Uterus (tissue), 4 donors: ENCODE measurements around the gene GLCCI1. TPM values are rescaled to one million over a fixed set of nuclear protein-coding genes. Genes with fewer than 3 reads are reported as not detected.

Source experiments
- DNase-seq, 2 donors: peaks; one replicate each; pipeline ENCODE4 v3.0.0-alpha.2; 2019 to 2020
- H3K27ac ChIP-seq, 2 donors: fragments of 200-600 bp; sonication (generic); 1 replicate in 1 of 2; 2 replicates in 1 of 2; pipeline ENCODE4 v1.5.1; 2016 to 2018
- H3K27me3 ChIP-seq, 2 donors: fragments of 200-600 bp; sonication (generic); one replicate each; pipeline ENCODE4 v1.5.1; 2018 to 2019; ENCODE audit warnings: control low read depth in 1 of 2
- H3K36me3 ChIP-seq, 2 donors: fragments of 200-600 bp; sonication (generic); one replicate each; pipeline ENCODE4 v1.5.1; 2019; ENCODE audit warnings: control low read depth in 1 of 2
- H3K4me1 ChIP-seq, 2 donors: fragments of 200-600 bp; sonication (generic); one replicate each; pipeline ENCODE4 v1.5.1; 2018 to 2019; ENCODE audit warnings: control low read depth in 1 of 2
- H3K4me3 ChIP-seq, 2 donors: fragments of 200-600 bp; sonication (generic); 1 replicate in 1 of 2; 2 replicates in 1 of 2; pipeline ENCODE4 v1.5.1; 2018 to 2019; ENCODE audit warnings: mild to moderate bottlenecking in 1 of 2
- H3K9me3 ChIP-seq, 2 donors: fragments of 200-600 bp; sonication (generic); one replicate each; pipeline ENCODE4 v1.5.1; 2019; ENCODE audit warnings: control low read depth in 1 of 2
- CTCF ChIP-seq, 4 experiments: fragments of 200-600 bp in 2 of 4; fragments of 450-650 bp in 2 of 4; sonication (generic) in 2 of 4; IDR thresholded peaks; one replicate each; pipeline ENCODE4 v1.5.1; 2016 to 2019; ENCODE audit warnings: antibody characterized with exemption in 4 of 4, mild to moderate bottlenecking in 2 of 4, moderate library complexity in 1 of 4
- POLR2A ChIP-seq, 2 donors: fragments of 450-650 bp; IDR thresholded peaks; one replicate each; pipeline ENCODE4 v1.6.1; 2016; ENCODE audit warnings: antibody characterized with exemption in 2 of 2, mild to moderate bottlenecking in 1 of 2, moderate library complexity in 1 of 2
- intact Hi-C: fragments of 100-400 bp; cut with DNase I; formaldehyde crosslinking; loops from one replicate; pipeline ENCODE4 v1.15.1; 2023; ENCODE audit warnings: low total_unique reads
- total RNA-seq, 4 donors: library from RNA; depleted of rRNA in 3 of 4; stranded (reverse); fragments of >200 nt in 3 of 4; gene quantifications; one replicate each; pipeline versions ENCODE4 v1.1.0 to v1.2.4, GENCODE V29; 2014 to 2023
- donor health status: DM: yes; HTN: yes; CAD: no.

Gene GLCCI1
- total RNA-seq, 4 donors from 2014 or later: 2.9 to 21.6 (median 9.0) TPM

DNA sequence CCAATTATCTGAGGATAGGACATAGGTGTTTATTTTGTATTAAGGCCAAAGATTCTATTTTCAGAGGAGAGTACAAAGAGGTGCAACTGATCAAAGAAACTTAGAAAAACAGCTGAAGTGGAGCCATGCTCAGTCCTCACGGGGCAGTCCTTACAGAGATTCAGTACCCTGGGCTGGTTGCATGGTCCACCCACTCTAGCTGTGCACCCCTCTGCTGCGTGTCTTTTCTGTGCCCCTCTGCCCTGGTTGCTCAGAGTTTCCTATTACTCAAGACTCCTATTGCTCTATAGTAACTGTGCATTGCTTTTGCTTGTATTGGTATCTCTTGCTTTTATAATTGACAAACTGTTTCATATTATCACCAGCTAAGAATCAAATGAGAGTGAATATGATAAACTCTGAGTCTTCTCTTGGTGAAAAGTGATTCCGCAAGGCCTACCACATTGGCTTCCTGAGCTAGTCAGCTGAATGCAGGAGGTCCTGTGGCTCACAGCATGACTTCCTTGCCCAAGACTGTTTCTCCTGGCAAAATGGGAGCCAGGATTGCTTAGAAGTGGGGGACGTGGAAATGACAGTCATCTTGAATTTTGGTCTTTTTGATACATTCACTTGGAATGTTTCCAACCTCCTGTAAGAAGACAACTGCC, 137.0 kb downstream of the GLCCI1 start:
- Histone ChIP-seq H3K27ac (no peak overlapping the region), H3K9me3 (no peaks in the 10 kb centered on the region), H3K4me3 (no peak overlapping the region), H3K4me1 (no peaks in the 10 kb centered on the region), H3K27me3 (no peaks in the 10 kb centered on the region), H3K36me3 (no peaks in the 10 kb centered on the region)
- intact Hi-C loops: no loop called here
- TF ChIP-seq POLR2A (IDR thresholded peaks at IDR 0.05): no peak
- TF ChIP-seq CTCF (IDR thresholded peaks at IDR 0.05): no peak
- DNase-seq: no peak

DNA sequence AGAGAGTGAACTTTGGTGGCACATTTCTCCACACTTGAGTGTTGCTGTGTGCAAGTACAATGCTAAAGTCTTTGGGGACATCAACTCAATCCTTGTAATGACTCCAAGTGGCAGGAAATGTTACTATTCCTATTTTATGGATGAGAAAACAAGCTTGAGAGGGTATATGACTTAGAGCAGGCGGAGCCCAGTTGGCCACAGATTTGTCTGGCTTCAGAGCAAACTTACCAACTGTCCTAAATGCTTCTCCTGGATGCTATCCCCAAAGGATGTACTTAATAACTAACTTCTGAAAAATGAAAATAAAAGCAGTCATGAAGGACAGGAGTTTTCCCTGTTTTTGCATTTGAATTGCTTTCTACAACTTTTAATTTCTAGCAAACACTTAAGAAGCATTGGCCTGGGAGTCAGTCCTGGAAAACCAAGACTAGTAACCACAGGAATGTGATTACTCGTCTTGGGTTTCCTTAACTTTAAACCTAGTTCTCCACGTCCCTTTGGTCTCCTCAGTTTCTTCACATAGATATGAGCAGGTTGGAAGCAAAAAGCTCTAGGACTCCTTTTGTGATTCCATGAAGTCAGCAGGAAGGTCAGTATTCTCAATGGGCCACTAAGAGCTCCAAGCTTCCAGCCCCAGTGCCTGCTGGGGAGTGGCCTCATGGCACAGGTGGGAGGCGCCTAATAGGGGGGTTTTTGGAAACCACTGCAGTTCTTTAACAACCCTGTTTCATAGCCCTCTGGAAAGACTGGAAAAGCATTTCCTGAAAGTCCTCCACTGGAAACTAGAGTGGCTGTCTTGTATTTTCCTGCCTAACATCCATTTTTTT, 140.8 kb downstream of the GLCCI1 start:
- Histone ChIP-seq H3K27ac (no peak overlapping the region), H3K9me3 (no peaks in the 10 kb centered on the region), H3K4me1 (no peaks in the 10 kb centered on the region), H3K27me3 (no peaks in the 10 kb centered on the region), H3K36me3 (no peaks in the 10 kb centered on the region), H3K4me3 (no peak overlapping the region)
- intact Hi-C loops: no loop called here
- DNase-seq: no peak
- TF ChIP-seq CTCF (IDR thresholded peaks at IDR 0.05) (no peak), POLR2A (IDR thresholded peaks at IDR 0.05) (no peak)

- H3K4me3 ChIP-seq: no peak overlapping the region
- no peaks in the 10 kb centered on the region for H3K27me3 ChIP-seq
- H3K9me3 ChIP-seq: no peaks in the 10 kb centered on the region
- no peak for DNase-seq
- H3K4me1 ChIP-seq: no peaks in the 10 kb centered on the region
- H3K27ac ChIP-seq: no peak overlapping the region
- TF ChIP-seq POLR2A (IDR thresholded peaks at IDR 0.05) (no peak), CTCF (IDR thresholded peaks at IDR 0.05) (no peak)
- intact Hi-C loops: no loop called here
- H3K36me3 ChIP-seq: no peaks in the 10 kb centered on the region
These were observed 142.8 kb downstream of the GLCCI1 start for GRCh38 chr7:8111282-8111960.

DNA sequence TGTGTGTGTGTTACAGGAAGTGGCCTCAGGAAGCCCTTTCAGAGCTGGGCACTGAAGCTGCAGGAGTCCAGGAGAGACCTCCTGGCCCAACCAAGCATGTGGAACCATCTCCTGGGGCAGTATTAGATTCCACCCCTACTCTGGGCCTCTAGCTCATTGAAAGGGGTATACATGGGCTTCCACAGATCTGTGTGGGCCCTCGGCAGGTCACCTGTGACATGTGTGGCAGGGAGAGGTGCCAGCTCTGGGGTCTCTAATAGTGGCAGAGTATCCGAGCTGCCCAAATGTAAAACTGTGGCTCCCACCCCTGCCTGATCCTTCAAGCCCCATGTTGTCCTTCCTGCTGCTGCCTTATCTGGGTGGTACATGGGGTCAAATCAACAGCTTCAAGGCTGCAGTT, 144.1 kb downstream of the GLCCI1 start:
- Histone ChIP-seq H3K36me3 (no peaks in the 10 kb centered on the region), H3K27ac (no peak overlapping the region), H3K27me3 (no peaks in the 10 kb centered on the region), H3K4me3 (no peak overlapping the region), H3K9me3 (no peaks in the 10 kb centered on the region), H3K4me1 (no peaks in the 10 kb centered on the region)
- intact Hi-C loops: no loop called here
- no peak for DNase-seq
- TF ChIP-seq CTCF (IDR thresholded peaks at IDR 0.05): no peak
- no peak for TF ChIP-seq POLR2A (IDR thresholded peaks at IDR 0.05)

GRCh38 chr7:8113184-8113583, 144.6 kb downstream of the GLCCI1 start:
- DNase-seq: no peak
- Histone ChIP-seq H3K9me3 (no peaks in the 10 kb centered on the region), H3K4me3 (no peak overlapping the region), H3K27ac (no peak overlapping the region), H3K4me1 (no peaks in the 10 kb centered on the region), H3K27me3 (no peaks in the 10 kb centered on the region), H3K36me3 (no peaks in the 10 kb centered on the region)
- intact Hi-C loops: no loop called here
- TF ChIP-seq CTCF (IDR thresholded peaks at IDR 0.05) (no peak), POLR2A (IDR thresholded peaks at IDR 0.05) (no peak)
